T-helper 9 cell (primary cell): ENCODE results near the gene REX1BD.
A peak's percentile ranks its signal among the peaks of the same experiment; 100 is the strongest.

Source experiments
- DNase-seq: peaks from one replicate; pipeline ENCODE4 v3.0.0-alpha.2; 2020

REX1BD gene

GRCh38 chr19:18616023-18616422, 27.4 kb downstream of the REX1BD start:
- no peak for DNase-seq

DNA sequence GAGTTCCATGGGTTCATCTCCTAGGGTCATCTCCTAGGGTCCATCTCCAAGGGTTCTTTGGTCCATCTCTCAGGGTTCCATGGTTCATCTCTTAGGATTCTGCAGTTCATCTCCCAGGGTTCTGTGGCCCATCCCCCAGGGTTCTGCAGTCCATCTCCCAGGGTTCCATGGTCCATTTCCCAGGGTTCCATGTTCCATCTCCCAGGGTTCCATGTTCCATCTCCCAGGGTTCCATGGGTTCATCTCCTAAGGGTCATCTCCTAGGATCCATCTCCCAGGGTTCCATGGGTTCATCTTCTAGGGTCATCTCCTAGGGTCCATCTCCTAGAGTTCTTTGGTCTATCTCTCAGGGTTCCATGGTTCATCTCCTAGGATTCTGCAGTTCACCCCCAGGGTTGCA, 29.0 kb downstream of the REX1BD start:
- DNase-seq, result no peak

DNA sequence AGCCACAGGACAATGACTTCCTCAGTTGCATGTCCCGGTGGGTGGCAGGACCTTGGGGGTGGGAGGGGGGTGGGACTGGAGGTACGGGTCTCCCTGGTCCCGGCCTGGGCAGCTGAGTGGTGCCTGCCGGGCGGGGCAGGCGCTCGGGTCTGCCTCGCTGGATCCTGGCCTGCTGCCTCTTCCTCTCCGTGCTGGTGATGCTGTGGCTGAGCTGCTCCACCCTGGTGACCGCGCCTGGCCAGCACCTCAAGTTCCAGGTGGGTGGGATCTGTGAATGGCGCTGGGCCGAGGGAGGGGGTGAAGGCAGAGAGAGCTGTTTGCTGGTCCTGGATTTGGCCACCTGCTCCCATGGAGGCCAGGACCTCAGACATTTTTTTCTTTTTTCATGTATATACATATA, 29.6 kb downstream of the REX1BD start:
- no peak for DNase-seq

GRCh38 chr19:18620311-18620710, 31.7 kb downstream of the REX1BD start:
- DNase-seq, result no peak

GRCh38 chr19:18620902-18621301, 32.3 kb downstream of the REX1BD start:
- no peak for DNase-seq

DNA sequence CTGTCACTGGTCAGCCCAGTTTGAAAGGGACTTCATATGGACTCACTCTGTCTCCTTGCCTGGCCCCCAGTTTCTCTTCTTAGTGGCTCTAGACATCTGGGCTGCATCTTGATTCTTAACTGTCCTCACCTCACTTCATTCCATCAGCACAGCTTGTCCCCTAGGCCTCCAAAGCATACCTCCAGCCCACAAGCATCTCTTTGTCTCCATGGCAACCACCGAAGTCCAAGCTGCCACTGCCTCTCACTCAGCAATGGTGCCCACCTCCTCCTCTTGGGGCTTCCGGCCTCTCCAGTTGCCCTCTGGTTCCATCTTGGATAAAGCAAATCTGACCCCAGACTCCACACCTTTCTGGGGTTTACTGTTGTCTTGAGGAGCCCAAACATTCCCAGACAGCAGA, 38.3 kb downstream of the REX1BD start:
- no peak for DNase-seq

- DNase-seq, result no peak
Measured at GRCh38 chr19:18629166-18630088, 40.8 kb downstream of the REX1BD start.

- DNase-seq, result no peak
Measured at GRCh38 chr19:18633321-18633720, 44.7 kb downstream of the REX1BD start.

- no peak for DNase-seq
Measured at GRCh38 chr19:18634612-18635297, 46.2 kb downstream of the REX1BD start.

GRCh38 chr19:18635831-18636182, 47.2 kb downstream of the REX1BD start:
- DNase-seq, result no peak

DNA sequence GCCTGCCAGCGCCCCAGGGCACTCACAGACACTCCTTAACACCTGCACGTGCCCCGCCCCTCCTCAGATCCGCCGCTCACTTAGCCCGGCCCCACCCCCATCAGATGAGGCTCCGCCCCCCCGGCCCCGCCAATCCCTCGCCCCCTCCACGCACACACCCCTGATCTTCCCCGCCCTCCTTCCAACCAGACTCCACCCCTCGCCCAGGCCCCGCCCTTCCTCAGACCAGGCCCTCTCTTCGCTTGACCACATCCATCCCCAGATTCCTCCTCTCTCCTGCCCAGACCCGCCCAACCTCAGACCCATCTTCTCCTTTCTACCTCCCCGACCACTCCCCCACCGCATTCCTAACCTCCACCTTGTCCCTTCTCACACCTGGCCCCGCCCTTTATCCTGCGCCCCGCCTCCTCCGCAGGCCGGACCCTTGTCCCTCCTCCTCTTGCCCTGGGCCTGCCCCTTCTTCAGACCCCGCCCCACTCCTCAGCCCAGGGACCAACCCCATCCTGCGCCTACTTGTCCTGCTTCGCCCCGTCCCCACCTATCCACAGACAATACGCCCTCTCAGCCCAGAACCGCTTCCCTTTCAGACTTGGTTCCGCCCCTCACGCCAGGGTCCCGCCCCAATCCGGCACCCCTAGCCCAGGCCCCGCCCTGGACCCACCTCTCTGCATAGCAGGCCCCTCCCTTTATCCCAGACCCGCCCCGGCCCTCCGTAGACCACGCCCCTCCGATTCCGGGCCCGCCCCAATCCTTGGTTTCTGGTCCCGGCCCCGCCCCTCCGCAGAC, 47.8 kb downstream of the REX1BD start:
- DNase-seq, result peak; percentile 100

- no peak for DNase-seq
Measured at GRCh38 chr19:18636969-18637629, 48.5 kb downstream of the REX1BD start, which contains the start of gene KLHL26. Gene KLHL26 (plus strand): TSS chr19:18637028. CDS start chr19:18637055, 27 bp downstream.

DNA sequence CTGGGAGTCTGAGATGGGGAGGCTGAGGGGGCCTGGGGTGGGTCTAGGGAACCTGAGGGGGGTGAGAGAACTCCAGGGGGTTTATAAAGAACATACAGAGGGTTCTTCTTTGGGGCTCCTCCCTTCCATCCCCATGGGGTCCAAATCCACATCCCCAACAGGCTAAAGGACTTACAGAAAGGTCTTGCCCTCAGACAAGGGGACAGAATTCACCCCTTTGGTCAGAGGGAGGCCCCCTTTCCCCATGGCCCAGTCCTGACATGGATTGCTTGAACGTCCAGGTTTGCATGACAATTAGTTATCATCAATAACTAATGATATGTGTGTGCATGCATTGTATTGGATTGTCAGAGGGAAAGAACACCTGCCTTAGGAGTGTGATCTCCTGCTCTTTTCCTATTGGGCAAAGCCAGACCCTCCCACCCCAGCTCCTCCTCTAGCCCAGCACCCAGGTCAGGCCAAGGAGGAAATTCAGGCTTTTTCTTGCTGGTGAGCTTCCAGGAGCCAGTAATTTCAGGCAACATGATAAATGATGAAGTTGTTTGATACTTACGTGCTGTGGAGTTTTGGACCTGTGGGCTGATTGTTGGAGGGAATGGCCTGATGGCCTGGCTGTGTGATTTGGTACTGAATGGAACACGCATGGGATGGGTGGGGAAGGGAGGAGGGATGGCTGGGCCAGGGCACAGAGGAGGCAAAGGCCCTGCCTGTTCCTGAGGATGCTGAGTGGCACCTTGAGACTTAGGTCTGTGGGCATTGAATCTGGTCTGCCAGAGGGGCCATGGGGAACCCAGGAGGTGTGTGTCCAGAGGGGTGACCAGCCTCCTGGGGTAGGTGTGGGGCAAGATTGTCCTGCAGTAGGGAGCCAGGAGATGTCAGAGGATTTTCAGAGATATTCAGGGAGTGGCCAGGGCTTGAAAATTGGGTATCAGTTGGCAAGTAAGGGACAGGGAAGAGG, 49.4 kb downstream of the REX1BD start:
- DNase-seq, result no peak

- DNase-seq, result no peak
Measured at GRCh38 chr19:18639706-18640243, 51.2 kb downstream of the REX1BD start.
